ENCODE data around the gene KCNIP4. TPM values are rescaled to one million over a fixed set of nuclear protein-coding genes. Genes with fewer than 3 reads are reported as not detected.

KCNIP4 gene
- total and polyA plus RNA-seq, 10 of the 15 experiments (the other 5 are each of a cell fraction or from before 2014, with no cell fraction given) = 0.03 to 0.23 (median 0.13) TPM; not detected in 7

GRCh38 chr4:21191317-21191716, 757.3 kb downstream of the KCNIP4 start:
- FAIRE-seq = no peak
- no peak overlapping the region for H3K27ac ChIP-seq (ENCODE audit: control insufficient read depth, insufficient read depth)
- H3K9ac ChIP-seq (ENCODE audit: control insufficient read depth, insufficient read depth, low read length) = no peak overlapping the region
- whole genome bisulfite sequencing (ENCODE audit: insufficient coverage, insufficient replicate concordance, low lambda C conversion rate, missing lambda C conversion rate) = 28% methylated on average over 6 of the region's 6 CpGs
- H3K27me3 ChIP-seq (replicated peaks in 1 of 2; ENCODE audit: control insufficient read depth in 2 of 2, insufficient read depth in 2 of 2, low read length in 1 of 2) = no peaks in the 10 kb centered on the region
- no peaks in the 10 kb centered on the region for H3K4me1 ChIP-seq (ENCODE audit: control insufficient read depth, insufficient read depth, low read length)
- no peaks in the 10 kb centered on the region for H3K36me3 ChIP-seq (ENCODE audit: control insufficient read depth in 2 of 2, insufficient read depth in 2 of 2, low read length in 1 of 2)
- intact Hi-C loops (cut with micrococcal nuclease; ENCODE audit: unreplicated experiment) = no loop called here
- RAD21 ChIA-PET (ENCODE audit: unreplicated experiment) = no interaction called here
- no peaks in the 10 kb centered on the region for H4K20me1 ChIP-seq (ENCODE audit: control insufficient read depth, insufficient read depth)
- no TSS peak for BruUV-seq (replicated peaks)
- POLR2A ChIA-PET = no interaction called here
- H3K9me3 ChIP-seq (replicated peaks; ENCODE audit: control insufficient read depth, insufficient read depth, low read length) = no peaks in the 10 kb centered on the region; the same call in 2 of the 3 replicates
- no peak for DNase-seq (ENCODE audit: low read depth, low spot score)
- no peak for TF ChIP-seq NR2C2 (IDR thresholded peaks at IDR 0.05; ENCODE audit: borderline replicate concordance, control insufficient read depth, insufficient read length, low read depth)
- no peak for TF ChIP-seq MYB (IDR thresholded peaks at IDR 0.05; ENCODE audit: borderline replicate concordance, low read depth, low read length)
- no peak for TF ChIP-seq MXI1 (IDR thresholded peaks at IDR 0.05; ENCODE audit: low read depth, low read length)
- no peak for TF ChIP-seq SUZ12 (IDR thresholded peaks at IDR 0.05; ENCODE audit: unreplicated experiment)
- TF ChIP-seq BRCA1 (IDR thresholded peaks at IDR 0.05; ENCODE audit: low read depth, low read length) = no peak
- no peak for TF ChIP-seq RUNX3 (IDR thresholded peaks at IDR 0.05; ENCODE audit: low read length)
- TF ChIP-seq SREBF2 (IDR thresholded peaks at IDR 0.05; ENCODE audit: low read length) = no peak
- no peak for TF ChIP-seq E4F1 (IDR thresholded peaks at IDR 0.05; ENCODE audit: borderline replicate concordance, partially characterized antibody)
- TF ChIP-seq POU2F2 (IDR thresholded peaks at IDR 0.05; ENCODE audit: borderline replicate concordance, low read depth, low read length) = no peak
- H3K4me2 ChIP-seq (ENCODE audit: control insufficient read depth, insufficient read depth) = no peak overlapping the region
- in situ Hi-C loops (cut with MboI) = no loop called here
- no peak overlapping the region for H2AFZ ChIP-seq (ENCODE audit: control insufficient read depth, low read depth, low read length)
- SMC1A ChIA-PET (ENCODE audit: uncharacterized antibody, unreplicated experiment) = no interaction called here
- CTCF ChIA-PET = no interaction called here
- H3K4me3 ChIP-seq = no peak overlapping the region
- no peaks in the 10 kb centered on the region for H3K79me2 ChIP-seq (ENCODE audit: control insufficient read depth, insufficient read depth, low read length)
- no peak for ATAC-seq

All from GM12878 (cell line).